Mesenchymal stem cell (in vitro differentiated cells and primary cell): ENCODE data around the gene ZNHIT3. TPM values are rescaled to one million over a fixed set of nuclear protein-coding genes. Genes with fewer than 3 reads are reported as not detected.

Source experiments
- small RNA-seq: library from polyadenylated mRNA; stranded (forward); fragments of <200 nt; extraction: miRNeasy Mini kit (QIAGEN cat#:217004); gene quantifications from one replicate; pipeline ENCODE3, GENCODE V24; 2013; ENCODE audit warnings: low read depth

ZNHIT3 gene

Small RNA genes lying within 50 kb of the gene (small RNA-seq; reads per million reads assigned to genes)
- gene RNA5SP439, result not detected
